ENCODE data around the gene GPR155.

GPR155 gene

DNA sequence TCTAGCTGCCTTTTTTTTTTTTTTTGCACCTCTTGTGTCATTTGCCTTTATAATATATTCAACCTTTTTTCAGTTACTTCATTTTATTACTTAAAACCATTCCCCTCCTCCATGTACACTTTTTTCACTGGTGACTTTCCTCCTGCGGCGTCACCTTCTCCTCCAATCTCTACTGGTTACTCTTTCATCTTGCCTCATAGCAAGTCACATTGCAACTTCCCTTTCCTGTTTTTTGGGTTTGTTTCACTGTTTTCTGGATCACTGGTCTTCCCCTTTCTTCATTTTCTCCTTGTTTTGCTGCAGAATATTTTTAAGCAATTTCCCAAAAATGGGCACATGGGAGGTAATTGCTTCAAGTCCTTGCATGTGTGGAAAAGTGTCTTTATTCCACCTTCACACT lies 37.7 kb upstream of the GPR155 start:
- DNase-seq (ENCODE audit: insufficient read length, low spot score) (no peak), FAIRE-seq (no peak)
- TF ChIP-seq, protein P1, sequence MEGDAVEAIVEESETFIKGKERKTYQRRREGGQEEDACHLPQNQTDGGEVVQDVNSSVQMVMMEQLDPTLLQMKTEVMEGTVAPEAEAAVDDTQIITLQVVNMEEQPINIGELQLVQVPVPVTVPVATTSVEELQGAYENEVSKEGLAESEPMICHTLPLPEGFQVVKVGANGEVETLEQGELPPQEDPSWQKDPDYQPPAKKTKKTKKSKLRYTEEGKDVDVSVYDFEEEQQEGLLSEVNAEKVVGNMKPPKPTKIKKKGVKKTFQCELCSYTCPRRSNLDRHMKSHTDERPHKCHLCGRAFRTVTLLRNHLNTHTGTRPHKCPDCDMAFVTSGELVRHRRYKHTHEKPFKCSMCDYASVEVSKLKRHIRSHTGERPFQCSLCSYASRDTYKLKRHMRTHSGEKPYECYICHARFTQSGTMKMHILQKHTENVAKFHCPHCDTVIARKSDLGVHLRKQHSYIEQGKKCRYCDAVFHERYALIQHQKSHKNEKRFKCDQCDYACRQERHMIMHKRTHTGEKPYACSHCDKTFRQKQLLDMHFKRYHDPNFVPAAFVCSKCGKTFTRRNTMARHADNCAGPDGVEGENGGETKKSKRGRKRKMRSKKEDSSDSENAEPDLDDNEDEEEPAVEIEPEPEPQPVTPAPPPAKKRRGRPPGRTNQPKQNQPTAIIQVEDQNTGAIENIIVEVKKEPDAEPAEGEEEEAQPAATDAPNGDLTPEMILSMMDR (IDR thresholded peaks at IDR 0.05; ENCODE audit: insufficient read depth, missing control alignments), result no peak

DNA sequence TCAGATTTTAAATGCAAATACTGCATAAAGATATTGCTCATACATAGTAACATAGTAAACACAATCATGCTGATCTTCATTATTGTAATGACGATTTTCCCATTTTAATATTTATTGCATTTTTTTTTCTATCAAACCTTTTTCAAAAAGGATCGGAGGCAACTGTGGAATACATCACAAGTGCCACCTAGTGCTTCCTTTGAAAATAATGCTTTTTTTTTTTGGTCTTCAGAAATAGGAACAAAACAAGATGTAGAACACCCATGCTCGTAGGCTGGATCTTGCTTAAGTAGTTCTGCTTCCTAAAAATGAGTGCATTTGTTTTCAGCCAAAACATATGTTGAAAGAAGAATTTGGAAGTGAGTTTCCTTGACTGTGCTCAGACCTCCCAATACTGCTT lies 35.7 kb upstream of the GPR155 start:
- DNase-seq (ENCODE audit: insufficient read length, low spot score) (no peak), FAIRE-seq (no peak)
- TF ChIP-seq, protein P1 (IDR thresholded peaks at IDR 0.05; ENCODE audit: insufficient read depth, missing control alignments), result peak; percentile 31

DNA sequence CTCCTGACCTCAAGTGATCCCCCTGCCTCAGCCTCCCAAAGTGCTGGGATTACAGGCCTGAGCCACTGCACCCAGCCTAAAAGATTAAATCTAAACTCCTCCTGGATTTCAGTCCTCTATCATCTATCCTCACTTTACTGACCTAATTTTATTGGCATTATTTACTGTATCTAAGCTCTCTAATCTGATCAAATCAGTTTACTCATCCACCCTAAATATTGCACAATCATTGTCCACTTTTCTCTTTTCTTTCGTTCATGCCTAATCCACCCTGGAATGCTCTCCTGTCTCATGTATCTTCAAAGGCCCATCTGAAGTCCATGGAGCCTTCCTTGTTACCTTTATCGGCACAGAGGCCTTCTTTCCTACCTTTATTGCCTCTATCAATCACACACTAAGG lies 31.6 kb upstream of the GPR155 start:
- FAIRE-seq (no peak), DNase-seq (ENCODE audit: insufficient read length, low spot score) (no peak)
- TF ChIP-seq, protein P1 (IDR thresholded peaks at IDR 0.05; ENCODE audit: insufficient read depth, missing control alignments), result no peak

DNA sequence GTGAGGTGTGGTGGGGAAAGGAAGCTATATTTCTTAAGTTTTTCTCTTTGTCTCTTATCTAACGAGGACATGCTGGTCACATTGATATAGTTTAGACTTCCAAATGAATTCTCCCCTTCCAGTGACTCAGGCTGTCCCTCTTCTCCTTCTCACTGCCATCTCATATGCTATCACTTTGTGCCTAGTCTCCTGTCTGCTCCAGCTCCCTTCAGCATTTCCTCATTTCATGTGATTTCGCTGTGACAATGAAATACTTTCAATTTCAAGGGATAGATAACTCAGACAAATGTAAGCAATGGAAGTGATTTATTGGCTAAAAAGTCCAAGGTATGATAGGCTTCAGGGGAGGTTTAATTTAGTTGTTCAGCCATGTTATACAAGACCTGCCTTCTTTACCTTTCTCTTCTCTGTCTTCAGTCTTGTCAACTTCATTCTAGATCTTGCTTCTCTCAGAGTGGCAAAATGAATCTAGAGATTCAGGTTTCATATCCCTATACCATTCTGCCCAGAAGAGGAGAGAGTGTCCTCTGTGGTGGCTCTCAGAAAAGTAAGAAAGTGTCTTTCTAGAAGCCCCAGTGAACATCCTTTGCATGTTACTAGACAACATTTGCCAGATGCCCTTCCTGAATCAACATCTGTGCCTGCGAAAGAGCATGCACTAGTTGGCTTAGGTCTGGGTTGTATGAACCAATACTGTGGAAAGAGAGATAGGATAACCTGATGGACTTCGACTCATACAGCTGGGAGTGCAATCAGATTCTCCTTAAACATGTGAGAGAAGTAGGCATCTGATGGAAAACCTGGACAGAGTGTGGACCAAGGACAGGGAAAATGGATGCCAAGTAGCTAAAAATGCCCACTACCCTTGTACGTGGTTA lies 29.9 kb upstream of the GPR155 start:
- TF ChIP-seq, protein P1 (IDR thresholded peaks at IDR 0.05; ENCODE audit: insufficient read depth, missing control alignments), result no peak
- no peak for FAIRE-seq
- DNase-seq (ENCODE audit: insufficient read length, low spot score), result no peak

DNA sequence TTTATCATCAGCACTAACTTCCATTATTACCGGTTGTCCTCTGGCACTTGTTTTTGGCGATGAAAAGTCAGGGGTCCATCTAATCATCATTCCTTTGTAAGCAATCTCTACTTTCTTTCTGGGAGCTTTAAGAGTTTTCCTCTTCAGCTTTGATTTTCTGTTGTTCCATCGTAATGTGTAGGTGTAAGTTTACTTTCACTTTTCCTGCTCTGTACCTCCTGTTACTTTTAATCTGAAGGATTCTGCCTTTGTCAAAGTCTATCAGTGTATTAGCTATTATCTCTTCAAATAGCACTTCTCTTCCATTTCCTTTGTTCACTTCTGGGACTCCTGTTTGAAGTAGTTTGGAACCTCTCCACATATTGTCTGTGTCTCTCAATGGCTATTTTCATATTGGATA lies 25.5 kb upstream of the GPR155 start:
- no peak for FAIRE-seq
- no peak for DNase-seq (ENCODE audit: insufficient read length, low spot score)
- TF ChIP-seq, protein P1 (IDR thresholded peaks at IDR 0.05; ENCODE audit: insufficient read depth, missing control alignments), result no peak

DNA sequence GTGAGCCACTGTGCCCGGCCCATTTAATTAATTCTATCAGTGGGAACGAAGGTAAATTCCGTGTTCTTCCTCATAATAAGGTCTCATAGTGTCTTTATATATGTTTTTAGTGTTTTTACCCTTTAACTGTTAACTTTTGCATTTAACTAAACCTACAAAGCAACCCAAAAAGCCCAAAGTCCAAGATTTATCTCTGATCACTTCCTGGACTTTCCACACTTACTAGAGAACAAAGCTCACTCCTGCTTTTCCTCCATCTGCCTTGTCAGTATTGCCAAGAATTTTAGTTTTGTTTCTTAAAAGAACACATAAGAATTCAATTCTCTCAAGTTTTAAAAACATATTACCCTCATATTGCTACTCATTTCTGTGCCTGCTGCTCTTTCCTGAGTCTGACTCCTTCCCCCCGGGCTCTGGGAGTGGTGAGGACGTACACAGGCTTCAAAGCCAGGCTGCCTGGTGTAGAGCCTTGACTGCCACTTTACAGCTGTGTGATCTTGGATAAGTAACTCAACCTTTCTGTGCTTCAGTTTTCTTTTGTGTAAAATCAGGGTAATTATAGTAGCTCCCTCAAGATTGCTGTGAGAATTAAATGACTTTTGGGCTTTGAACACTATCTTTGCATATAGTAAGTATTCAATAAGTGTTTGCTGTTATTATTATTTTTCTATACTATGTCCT lies 24.9 kb upstream of the GPR155 start:
- TF ChIP-seq, protein P1 (IDR thresholded peaks at IDR 0.05; ENCODE audit: insufficient read depth, missing control alignments), result no peak
- FAIRE-seq, result no peak
- DNase-seq (ENCODE audit: insufficient read length, low spot score), result no peak
